G401 (cell line): ENCODE measurements around the gene ANAPC10. TPM values are rescaled to one million over a fixed set of nuclear protein-coding genes. Genes with fewer than 3 reads are reported as not detected.
A peak's percentile ranks its signal among the peaks of the same experiment; 100 is the strongest.

ENCODE experiments used
- DNase-seq: peaks from one replicate; pipeline ENCODE4 v3.0.0-alpha.2; 2015; ENCODE audit warnings: low spot score
- in situ Hi-C: cut with HindIII; loops from 2 replicates; pipeline ENCODE4 v1.10.0; 2016; ENCODE audit warnings: low sequenced_read_pairs, mixed read lengths
- total RNA-seq: library from RNA; depleted of rRNA; stranded (reverse); fragments of >200 nt; shearing (Covaris generic); gene quantifications from 2 replicates; pipeline ENCODE4 v1.2.3, GENCODE V29; 2014

ANAPC10 gene
- total RNA-seq, 1 experiment from 2014 or later: 71.6 TPM

DNA sequence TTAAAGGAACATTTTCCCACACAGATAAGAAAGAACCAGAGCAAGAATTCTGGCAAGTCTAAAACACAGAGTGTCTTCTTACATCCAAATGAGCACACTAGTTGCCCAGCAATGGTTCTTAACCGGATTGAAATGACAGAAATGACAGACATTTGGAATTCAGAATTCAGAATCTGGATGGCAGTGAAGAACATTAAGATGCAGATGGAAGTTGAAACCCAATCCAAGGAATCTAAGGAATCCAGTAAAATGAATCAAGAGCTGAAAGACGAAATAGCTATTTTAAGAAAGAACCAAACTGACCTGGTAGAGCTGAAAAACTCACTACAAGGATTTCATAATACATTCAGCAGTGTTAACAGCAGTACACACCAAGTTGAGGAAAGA lies 21.5 kb downstream of the ANAPC10 start:
- in situ Hi-C loops: no loop called here
- DNase-seq: no peak

DNA sequence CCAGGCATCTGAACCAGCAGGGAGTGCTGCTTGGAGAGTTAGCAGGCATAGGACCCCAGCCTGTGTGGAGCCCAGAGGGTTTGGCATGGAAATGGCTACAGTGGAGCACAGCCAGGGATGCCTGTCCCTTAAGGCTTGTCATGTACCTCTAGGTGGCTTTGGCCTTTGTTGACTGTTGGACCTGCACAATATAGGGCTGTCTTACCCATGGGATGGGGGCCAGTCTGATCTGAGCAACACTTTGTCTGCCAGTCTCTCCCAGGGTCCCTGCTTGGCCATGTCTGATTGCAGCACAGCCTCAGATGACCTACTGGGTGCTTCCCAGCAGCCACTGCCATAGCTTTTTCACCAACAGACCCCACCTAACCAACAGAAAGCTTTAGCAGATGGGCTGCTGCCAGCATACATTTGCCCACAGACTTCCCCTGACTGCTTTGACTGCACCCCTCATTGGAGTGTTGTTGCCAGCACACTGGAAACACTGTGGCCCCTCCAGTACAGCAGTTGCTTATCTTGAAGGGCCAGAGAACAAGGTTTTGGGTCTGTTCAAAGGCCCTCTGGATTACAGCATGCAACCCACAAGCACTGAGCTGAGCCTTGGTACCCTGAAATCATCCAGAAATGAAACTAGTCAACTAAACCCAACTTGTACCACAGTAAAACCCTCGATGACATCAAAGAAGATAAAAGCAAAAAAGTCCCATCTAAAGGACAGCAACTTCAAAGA lies 22.1 kb downstream of the ANAPC10 start:
- in situ Hi-C loops: no loop called here
- no peak for DNase-seq

DNA sequence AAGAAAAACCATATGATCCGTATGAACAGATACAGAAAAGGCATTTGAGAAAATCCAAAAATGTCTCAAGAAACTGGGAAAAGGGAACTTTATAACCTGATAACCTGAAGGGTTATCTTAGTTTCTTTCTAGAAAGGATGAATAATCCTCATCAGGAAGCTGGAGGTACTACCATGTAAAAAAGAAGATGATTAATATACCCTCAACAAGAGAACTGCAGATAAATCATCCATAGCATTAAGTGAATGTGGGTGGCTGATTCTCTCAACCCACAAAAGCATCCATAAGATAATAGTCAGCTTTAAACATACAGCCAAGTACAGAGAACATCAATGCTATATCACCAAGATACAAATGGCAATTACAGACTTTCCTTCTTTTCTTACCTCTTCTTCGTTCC lies 26.4 kb downstream of the ANAPC10 start:
- in situ Hi-C loops: no loop called here

DNA sequence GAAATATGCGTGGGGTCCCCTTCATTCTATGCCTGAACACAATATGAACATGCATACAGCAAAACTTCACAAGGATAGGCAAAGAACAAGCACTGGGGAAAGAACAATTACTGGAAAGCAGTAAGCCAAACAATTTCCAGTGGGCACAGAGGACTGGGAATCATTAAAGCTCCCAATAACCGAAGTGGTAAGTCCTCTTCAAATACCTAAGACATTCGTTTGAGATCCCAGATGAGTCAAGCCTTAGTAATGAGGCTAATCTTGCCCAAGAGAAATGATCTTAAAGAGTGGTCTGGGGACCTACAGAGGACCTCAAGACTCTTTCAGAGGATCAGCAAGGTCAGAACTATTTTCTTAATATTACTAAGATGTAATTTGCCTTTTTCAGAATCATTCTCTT lies 28.6 kb downstream of the ANAPC10 start:
- in situ Hi-C loops: no loop called here
- DNase-seq: no peak

More for the DNA sequence above, 26.4 kb downstream of the ANAPC10 start:
- no peak for DNase-seq

DNA sequence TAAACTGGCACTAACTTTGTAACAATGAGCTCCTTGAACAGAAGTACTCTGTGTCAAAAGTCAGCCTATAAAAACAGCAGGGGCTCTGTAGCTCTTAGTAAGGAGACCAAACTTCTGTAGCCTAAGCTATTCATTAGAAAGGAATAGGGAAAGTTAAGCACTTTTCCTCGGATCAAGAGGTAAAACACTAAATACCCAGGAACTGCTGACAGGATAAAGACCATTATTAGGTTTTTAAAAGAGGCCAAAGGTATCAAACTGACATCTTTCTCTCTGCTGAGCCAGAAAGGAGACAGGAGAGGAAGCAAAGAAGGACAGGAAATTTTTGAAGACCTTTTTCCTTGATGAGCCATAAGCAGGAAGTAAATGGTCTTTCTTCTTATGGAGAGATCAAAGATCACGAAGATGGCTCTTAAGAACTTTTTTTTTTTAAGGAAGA lies 31.9 kb downstream of the ANAPC10 start:
- peak; percentile 31 for DNase-seq
- in situ Hi-C loops: no loop called here

DNA sequence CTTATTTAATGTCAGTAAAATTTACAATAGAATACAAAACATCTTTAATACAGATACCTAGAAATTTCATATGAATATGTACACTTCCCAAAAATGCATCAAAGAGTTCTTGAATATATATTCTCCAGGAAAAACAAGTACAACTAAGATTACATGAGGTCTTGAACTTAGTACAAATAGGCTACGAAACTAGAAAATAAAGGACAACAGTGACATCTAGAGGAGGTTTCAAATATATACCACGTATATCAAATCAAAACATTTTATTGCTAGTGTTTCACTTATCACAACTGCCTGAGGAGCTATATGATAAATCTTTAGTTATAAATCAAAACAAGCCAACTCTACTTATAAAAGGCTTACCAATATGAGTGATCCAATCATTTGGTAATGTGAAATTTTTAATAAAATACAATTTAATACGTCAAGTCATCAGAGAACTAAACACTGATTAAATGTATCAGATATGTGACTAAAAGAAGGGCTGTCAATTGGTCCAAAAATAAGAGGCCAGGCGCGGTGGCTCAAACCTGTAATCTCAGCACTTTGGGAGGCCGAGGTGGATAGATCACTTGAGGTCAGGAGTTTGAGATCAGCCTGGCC lies 36.6 kb downstream of the ANAPC10 start:
- peak; percentile 66 for DNase-seq
- in situ Hi-C loops: no loop called here

DNA sequence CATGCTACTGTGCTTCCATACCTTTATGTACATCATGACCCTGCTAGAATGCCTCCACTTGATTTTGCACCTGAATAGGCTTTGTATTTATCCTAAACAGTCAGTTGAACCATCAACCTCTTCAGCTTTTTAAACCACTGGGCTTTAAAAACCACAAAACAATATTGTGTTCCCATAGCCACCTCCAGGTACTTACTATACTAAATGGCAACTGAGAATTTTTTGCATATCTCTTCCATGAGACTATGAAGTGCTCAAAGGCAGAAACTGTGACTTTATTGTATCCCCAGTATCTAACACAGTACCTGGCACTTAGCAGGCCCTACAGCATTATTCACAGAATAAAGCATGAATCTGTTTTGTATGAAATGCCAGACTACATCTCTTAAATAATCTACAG lies 39.7 kb downstream of the ANAPC10 start:
- in situ Hi-C loops: no loop called here
- DNase-seq: no peak

DNA sequence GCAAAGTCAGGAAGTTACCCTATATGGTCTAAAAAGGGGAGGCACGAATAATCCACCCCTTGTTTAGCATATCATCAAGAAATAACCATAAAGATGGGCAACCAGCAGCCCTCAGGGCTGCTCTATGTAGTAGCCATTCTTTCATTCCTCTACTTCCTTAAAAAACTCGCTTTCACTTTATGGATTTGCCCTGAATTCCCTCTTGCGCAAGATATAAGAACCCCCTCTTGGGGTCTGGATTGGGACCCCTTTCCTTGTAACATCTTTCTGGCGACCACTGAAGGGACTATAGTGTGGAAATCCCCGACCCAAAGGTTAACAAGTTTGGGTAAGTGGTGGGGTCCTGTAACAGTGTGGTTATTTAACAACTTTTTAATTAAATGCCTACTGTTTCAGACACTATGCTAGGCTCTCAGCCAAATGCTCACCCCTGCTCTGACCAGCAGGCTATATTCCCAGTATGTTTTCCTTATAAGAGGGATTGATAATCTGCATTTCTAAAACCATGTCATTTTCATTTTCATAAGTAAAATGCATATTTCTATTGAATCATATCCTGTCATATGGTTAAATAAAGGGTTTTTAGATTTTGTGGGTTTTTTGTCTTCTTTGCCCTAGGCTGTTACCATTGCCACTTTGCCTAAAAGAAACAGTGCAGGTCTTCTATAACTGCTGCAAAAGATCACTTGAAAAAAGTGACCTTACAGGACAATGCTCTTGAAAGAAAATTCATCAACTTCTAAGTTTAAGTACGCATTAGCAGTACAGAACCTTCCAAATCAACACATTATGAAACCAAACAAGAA lies 41.5 kb downstream of the ANAPC10 start:
- in situ Hi-C loops: no loop called here
- no peak for DNase-seq

DNA sequence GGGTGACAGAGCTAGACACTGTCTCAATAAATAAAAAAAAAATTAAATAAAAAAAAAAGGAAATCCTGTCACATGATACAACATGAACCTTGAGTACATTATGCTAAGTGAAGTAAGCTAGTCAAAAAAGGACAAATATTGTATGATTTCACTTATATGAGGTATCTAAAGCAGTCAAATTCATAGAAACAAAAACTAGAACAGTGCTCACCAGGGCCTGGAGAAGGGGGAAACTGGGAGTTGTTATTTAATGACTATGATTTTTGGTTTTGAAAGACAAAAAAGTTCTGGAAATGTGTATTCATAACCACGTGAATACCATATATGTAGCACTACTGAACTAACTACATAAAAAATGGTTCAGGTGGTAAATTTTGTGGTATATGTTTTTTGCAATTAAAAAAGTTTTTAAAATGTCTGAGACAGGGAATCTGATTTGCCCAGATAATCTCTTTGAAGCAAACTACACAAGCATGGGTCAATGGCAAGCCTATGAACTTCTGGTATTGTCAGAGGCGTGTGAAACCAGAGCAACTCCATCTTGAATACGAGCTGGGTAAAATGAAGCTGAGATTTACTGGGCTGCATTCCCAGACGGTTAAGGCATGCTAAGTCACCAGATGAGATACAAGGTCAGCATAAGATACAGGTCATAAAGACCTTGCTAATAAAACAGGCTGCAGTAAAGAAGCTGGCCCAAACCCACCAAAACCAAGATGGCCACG lies 42.3 kb downstream of the ANAPC10 start:
- in situ Hi-C loops: no loop called here
- DNase-seq: no peak

DNA sequence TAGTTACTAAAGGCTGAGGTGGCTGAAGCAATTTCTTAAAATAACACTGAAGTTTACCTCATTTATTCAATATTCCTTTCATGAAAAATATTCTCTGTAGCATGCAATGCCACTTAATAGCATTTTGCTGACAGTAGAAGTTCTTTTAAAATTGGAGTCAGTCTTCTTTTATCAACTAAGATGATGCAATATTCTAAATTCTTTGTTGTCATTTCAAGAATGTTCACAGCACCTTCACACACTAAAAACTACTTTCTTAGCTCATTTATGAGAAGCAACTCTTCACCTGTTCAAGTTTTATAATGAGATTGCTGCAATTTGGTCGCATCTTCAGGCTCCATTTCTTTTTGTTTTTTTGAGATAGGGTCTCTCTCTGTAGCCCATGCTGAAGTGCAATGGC lies 48.8 kb downstream of the ANAPC10 start:
- no peak for DNase-seq
- in situ Hi-C loops: no loop called here

DNA sequence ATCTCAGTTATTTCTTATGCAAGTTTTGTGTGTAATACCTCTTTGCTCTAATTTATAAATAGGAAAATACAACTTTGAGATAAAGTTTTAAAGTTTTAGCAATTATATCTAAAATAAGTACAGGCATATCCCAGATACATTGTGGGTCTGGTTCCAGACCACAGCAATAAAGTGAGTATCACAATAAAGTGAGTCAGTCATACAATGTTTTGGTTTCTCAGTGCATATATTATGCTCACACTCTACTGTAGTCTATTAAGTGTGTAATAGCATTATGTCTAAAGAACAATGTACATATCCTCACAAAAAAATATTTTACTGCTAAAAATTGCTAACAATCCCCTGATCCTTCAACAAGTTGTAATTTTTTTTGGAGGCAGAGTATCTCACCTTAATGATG lies 49.2 kb downstream of the ANAPC10 start:
- in situ Hi-C loops: no loop called here
- no peak for DNase-seq

DNA sequence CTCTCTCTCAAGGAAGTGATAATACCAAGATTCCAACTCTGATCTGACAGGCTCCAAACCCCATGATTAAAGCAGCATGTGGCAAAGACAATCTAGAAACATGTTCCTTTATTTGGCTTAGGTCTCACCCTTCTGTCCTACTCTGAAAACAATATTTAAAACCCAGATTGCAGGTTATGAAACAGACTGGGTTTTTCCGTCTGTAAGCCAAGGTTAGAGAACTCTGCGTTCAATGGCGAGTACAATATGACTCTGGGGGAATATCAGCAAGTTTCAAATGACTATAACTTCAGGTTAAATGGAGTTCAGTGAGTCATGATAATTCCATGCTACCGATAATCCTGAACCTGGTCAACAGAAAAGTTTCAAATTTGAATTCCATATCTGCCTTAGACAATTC lies 50.8 kb downstream of the ANAPC10 start:
- in situ Hi-C loops: no loop called here
- DNase-seq: peak; percentile 42

DNA sequence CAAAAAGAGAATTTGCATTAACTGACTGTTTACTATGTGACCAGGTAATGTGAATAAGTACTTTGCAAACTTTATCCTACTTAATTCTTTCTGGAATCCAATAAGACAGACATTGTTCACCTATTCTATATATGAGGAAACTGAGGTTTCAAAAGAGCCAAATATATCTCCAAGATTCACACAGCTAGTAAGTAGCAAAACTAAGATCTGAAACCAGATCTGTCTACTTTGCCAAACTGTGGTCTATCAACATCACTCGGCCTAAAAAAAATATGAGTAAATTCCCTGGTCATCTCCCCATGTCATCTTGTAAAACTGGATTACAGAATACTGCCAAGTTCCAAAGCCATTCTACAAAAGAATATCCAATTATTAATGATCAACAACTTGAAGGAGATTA lies 52.8 kb downstream of the ANAPC10 start:
- no peak for DNase-seq
- in situ Hi-C loops: no loop called here

DNA sequence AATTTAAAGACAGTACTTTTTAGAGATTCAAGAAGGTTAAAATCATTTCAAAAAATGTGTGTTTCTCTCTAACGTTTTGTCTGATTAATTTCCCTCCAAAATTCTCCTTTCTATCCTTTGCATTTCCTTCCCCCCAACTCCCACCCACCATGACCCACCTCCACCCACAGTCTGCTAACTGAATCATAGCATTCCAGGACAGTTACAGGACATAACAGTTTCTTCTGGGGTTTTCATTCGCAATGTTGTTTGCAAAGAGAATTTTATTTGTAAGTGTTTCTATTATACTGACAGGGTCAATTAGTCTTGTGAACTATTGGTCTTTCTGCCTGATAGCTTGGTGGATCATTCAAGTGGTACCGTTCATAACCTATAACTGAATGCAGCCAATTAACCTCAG lies 53.7 kb downstream of the ANAPC10 start:
- no peak for DNase-seq
- in situ Hi-C loops: no loop called here

DNA sequence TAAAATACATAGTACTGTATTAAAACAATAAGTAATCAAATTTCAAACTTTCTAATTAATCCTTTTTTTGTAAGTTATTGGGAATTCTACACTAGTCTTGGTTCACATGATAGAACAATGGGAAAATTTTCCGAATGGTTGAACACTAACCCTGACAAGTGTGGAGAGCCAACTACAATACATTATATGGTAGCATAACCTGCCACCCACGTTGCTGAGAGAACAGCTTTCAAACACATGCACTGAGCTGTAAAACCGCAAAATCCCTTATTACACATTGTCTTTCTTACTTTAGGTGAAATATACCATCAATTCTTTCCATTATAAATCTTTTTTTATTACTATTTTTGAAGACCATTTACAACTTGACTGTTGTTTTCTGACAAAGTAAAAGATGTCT lies 54.7 kb downstream of the ANAPC10 start:
- in situ Hi-C loops: no loop called here
- DNase-seq: no peak

DNA sequence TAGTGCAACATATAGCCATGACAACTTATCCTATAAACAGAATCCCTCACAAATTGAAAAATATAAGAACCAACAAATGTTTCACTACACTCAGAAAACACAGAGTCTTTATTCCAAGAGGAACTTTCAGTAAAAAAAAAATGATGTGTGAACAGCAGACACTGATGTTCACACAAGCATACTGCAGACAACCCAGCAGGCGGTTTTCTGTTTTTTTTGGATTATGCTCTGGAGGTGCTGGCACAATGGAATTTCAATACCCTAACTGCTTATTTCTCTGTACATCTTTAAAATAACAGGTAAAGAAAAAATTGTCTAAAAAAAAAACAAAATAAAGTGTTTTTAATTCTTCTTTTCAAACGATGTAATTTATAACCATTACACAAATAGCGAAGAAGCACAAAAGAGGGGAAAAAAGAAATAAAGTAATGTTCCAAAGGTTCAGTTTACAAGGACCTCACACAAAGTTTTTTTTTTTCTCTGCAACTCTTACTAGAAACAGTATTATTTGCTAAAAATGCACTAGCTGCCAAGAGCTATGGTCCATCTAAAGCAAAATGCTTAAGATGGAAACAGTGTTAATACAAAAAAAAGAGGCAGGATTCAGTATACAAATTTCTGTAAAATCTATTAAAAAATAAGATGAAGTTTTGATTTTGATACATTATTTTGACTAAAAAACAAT lies 55.3 kb downstream of the ANAPC10 start:
- DNase-seq: no peak
- in situ Hi-C loops: no loop called here

DNA sequence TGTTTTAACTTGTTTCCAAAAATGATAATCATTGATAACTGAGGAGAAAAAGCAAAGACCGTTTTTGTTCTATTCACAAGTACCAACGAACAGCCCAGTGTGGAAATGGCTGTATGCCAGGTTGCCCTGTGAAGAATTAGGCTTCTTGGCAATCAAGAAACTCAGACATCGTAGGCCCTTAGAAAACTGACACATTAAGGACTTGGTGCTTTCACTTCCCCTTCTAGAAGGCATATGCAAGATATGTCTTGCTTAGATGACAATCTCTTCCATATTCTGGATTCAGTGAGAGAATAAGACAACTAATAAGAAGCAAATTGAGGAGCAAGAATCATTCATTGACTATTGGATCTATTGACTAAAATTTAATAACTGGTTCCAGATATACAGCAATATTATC lies 56.6 kb downstream of the ANAPC10 start:
- in situ Hi-C loops: no loop called here
- DNase-seq: peak; percentile 54

DNA sequence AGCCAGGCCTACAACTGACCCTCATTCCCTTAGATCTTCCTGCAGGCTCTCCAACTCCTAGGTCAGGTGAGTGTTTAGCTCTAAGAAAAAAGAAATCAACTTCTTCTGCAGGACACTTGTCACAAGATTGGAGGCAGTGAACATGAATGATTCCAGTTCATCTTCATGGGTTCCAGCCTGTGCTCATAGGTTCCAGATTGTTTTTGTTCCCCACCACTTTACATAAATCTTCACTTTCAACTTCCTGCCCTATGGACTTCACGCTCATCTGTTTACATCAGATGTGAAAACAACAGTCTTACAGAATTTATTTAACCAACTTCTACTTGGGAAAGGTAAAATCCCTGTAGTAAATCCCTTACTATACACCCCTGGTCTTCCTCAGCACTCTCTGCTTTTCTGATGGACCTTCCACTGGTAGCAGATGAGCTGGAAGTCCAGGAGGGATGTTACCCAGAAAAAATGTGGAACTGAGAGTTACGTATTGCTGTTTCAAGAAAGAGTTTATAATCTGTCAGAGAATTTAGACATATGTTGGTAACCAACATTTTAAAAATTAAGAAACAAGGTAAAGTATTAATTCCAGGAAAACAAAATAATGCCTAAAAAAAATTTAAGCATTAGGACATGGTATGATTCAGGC lies 62.4 kb downstream of the ANAPC10 start:
- no peak for DNase-seq
- in situ Hi-C loops: no loop called here

DNA sequence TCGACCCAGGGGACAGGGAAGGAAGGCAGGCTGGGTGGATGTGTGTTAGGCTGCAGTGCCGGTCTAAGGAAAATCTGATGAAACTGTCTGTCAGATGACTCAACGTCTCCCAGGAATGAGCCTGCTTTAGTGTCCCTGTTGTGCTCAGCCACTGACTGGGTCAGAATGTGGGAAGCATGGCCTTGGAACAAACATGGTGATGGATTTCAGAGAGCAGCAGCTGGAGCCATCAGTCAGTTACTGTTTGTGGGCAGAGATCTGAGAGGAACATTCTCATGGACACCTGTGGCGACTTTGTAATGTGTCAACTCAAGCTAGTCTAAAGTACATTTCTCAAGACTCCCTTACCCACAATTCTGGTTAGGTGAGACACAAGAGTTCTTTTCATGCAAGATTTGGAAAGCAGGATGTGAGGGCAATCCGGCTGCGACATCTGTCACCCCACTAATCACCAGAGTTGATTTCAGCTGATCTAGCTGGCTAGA lies 63.2 kb downstream of the ANAPC10 start:
- DNase-seq: no peak
- in situ Hi-C loops: no loop called here
